D341Med (cell line): ENCODE data around the gene DNAAF8.
A peak's percentile ranks its signal among the peaks of the same experiment; 100 is the strongest.

Source experiments
- DNase-seq: peaks from one replicate; pipeline ENCODE4 v3.0.0; 2012; ENCODE audit warnings: low spot score

The DNAAF8 gene

DNA sequence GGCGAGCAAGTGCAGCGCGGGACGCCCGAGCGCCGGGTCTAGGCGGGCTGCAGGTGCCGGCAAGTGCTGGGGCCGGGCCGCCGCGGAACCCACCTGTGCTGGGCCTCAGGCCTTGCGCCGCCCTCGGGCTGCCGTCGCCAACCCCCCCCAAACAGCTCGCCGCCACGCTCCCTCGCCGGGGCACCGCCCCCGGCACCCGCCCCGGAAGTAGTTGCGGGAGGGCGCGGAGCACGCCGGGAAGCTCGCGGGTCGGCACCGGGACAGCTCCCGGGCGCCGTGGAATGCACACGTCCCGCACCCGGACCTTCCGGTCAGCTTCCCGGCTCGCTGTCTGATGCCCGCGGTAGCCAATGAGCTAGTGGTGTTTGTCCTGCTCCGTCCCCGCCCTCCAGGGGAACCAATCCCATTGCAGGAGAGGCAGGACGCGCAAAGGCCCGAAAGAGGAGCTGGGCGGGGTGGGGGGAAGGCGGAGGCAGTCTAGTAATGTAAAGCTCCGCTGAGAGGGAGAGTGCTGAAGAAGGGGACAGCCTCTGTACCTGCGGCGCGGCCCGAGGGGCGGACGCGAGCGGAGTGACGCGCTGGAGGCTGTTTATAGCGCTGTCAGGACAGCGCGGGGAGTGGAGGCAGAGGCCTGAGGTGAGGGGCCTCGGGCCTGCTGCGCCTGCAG, at the start of gene DNAAF8, which contains the start of gene ANKS3:
DNAAF8 (plus strand) TSS at position 475 of the 667 bp plus-strand sequence. CDS start 1,978 bp downstream, outside the sequence.
ANKS3 (minus strand) TSS at position 209 of the 667 bp plus-strand sequence. CDS start 4,122 bp downstream, outside the sequence.
- peak; percentile 95 for DNase-seq

DNA sequence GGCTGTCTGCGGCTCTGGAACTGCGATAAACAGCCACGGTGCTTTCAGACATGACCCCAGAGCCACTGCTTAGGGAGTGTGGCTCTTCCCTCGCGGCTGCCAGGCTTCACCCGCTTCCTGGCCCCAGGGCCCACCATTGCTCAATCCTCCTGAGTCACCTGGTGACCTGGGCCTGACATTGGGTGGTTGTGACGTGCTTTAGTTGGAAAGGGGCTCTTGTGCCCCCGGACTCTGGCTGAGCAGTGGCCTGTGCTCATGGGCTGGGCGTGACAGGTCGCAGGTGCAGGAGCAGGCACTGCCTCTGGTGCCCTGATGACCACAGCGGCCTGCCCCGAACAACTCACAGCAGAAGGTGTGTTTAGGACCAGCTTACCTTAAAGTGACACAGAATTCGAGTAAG, 49.6 kb upstream of the DNAAF8 start:
- no peak for DNase-seq

DNA sequence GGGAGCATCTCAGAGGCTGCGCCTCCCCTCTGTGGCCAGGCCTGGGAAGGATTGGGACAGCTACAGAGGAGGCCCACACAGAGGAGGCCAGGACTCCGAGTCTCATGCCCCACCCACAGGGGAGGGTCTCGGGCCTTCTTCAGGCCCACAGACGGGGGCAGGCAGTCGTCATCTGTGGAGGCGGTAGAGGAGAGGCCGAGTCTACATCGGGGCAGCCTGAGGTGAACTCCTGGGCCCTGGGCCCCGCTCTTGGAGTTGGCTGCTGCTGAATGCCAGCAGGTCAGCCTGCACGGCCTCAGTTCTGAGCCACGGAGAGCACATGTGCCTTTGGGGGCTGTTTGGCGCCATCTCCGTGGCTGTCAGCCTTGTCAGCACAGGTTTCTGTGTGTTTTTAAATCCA, 49.0 kb upstream of the DNAAF8 start:
- DNase-seq, result no peak

DNA sequence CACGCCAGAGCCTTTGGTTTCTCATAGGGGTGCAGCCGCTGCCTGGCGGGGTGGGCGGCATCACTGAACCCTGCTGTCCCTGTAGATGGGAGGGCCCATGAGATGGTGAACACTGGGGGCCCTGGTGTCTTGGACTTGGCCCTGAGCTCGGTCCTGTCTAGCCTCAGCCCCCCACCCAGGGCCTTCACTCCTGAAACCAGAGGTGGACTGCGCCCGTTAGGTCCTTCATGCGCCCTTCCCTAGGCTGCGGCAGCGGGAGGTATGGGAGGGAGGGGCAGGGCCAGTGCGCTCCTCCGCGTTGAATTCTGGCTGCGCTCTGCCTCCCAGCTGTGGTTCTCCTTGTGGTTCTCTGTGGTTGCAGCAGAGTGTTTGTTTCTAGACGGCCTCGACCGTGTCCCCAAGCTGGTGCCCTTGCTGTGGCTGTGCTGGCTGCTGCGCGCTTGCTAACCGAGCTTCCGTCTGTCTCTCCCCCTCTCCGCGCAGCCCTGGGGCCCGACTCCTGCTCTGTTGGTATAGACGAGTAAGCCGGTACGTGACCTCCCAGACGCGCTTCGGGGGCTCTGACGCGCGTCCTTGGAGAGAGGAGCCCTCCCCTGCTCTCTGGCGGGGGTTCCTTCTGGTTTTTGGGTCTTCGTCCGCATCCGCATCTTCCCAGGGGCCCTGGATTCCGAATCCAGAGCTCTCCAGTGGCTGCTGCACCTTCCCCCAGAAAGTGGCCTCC, 48.4 kb upstream of the DNAAF8 start:
- no peak for DNase-seq

DNA sequence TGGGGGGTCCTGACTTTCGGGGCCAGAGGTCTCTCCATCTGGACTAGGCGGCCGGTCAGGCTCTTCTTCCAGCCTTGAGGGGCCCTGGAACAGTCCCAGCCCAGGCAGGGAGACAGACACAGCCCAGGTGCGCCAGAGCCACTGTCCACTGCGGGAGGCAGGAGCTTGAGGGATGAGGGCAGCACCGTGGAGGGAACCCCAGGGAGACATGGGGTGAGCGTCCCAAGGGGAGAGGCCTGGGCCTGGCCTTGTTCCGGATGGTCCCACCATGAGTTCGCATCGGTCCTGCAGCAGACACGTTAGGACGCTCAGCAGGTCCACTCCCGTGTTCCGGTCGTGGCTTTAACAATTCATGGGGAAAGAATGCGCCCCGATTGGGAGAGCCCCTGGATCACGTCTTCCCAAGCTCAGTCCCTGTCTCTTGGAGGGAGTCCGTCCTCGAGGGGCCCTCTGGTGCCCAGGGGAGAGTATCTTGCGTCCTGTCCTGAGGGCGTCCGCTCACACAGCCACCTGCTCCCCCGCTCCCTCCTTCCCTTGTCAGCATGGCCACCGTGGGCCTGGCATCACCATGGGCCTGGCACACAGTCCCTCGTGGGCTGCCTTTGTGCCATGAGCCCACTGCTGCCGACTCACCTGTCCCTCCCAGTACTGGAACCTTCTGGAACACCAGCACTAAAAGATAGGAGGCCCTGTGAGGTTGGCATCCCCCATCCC, 47.7 kb upstream of the DNAAF8 start:
- no peak for DNase-seq

DNA sequence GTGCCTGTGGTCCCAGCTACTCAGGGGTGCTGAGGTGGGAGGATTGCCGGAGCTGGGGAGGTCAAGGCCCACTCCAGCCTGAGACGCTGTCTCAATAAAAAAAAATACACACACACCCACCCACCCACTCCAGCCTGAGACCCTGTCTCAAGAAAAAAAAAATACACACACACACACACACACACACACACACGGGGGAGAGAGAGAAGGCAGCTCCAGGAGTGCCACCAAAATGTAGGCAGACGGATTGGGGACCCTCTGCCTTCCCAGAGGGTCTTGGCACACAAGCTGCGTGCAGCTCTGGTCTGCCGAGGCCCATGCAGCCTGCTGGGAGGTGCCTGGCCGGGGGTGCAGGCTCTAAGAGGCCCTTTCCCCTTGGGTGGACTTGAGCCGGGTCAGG, 46.9 kb upstream of the DNAAF8 start:
- no peak for DNase-seq

DNA sequence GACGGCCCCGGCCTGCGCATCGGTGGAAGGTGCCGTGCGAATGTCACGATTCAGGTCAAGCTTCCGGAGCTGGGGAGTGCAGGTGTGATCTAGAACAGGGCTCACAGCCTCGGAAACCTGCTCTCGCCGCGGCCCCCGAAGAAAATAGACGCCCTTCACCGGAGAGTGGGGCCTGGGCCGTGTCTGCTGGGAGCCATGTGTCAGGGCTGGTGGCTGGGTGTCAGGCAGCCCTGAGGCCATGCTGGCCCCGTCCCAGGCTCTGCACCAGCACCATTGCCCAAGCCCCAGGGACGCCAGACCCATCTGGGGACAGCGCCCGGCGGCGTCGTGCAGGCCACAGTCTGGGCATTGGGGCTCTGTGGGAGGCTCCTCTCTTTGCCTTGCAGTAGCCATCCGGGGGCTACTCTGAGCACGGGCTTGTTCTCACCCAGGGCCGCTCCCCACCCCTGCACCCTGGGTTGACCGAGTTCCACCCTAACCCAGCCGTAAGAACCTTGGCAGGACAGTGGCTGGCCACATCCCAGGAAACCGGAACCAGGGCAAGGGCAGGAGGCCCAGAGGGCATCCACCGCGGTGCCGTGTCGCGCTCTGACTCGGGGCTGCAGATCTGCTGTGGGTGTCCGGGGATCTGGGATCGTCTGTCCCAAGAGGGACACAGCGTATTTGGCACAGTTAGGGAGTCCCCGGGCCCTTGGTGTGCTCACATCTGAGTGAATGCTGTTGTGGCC, 46.2 kb upstream of the DNAAF8 start:
- no peak for DNase-seq

DNA sequence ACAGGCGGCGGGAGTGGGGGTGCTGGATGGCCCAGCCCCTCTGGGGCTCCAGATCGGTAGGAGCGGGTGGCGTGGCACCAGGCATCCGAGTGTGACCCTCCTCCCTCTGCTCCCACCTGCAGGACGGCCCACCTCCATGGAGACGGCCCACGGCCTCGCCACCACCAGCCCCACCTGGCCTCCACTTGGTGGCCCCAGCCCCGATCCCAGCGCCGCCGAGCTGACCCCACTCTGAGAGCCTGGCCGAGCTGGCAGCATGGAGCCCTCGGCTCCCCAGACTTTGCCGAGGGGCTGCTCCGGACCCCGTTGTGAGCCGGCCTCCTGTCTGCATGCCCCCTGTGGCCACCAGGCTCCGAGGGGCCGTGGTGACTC, 45.7 kb upstream of the DNAAF8 start:
- DNase-seq, result no peak

DNA sequence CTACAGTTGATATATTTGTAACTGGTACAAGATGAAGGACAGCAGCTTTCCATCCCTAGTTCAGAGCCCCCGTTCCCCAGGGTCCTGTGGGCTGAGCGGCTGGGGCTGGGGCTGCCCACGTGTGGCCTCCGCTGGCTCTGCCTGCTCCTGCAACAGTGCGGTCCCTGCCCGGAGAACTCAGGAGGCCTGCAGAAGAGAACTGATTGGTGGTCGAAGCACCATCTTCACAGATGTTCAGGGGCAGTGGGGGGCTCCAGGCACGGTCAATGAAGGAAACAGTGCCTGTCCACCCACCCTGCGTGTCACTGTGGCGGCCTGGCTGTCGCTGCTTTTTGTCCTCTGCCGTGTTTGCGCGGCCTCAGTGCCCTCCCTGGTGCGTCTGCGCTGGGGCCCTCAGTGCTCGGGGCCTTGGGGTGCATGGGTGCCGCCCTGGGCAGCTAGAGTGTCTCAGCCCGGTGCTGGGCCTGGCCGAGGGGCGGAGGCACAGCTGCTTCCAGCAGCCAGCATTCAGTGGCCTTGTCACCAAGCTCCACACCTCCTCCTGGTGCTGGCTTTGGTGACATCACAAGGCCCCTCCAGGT, 45.2 kb upstream of the DNAAF8 start:
- DNase-seq, result no peak

DNA sequence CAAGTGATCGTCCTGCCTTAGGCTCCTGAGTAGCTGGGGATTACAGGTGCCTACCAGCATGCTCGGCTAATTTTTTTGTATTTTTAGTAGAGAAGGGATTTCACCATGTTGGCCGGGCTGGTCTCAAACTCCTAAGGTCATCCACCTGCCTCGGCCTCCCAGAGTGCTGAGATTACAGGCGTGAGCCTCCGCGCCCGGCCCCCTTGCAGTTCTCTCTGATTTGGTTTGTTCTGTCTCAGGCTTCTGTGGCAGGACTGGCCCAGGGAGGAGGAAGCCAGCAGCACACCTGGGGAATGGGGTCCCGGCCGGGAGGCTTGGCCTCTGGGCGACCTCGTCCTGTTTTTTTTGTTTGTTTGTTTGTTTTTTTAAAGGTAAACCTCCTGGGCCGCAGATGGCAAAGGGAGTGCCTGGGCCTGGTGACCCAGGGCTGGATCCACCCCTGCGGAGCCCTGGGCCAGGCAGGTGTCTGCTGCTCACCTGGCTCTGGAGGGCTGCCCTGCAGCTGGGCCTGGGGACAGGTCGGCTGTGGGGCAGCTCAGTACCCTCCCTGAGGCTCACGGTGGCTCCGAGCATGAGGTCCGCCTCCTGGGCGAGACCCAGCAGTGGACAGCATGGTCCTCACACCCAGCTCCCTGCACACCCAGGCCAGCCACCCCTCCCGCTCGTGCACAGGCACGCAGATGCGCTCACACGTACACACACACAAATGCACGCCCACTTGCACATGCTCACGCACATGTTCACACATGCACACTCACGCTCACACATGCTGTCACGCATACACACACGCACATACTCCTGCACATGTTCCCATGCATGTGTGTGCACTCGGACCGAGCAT, 44.3 kb upstream of the DNAAF8 start:
- DNase-seq, result no peak

DNA sequence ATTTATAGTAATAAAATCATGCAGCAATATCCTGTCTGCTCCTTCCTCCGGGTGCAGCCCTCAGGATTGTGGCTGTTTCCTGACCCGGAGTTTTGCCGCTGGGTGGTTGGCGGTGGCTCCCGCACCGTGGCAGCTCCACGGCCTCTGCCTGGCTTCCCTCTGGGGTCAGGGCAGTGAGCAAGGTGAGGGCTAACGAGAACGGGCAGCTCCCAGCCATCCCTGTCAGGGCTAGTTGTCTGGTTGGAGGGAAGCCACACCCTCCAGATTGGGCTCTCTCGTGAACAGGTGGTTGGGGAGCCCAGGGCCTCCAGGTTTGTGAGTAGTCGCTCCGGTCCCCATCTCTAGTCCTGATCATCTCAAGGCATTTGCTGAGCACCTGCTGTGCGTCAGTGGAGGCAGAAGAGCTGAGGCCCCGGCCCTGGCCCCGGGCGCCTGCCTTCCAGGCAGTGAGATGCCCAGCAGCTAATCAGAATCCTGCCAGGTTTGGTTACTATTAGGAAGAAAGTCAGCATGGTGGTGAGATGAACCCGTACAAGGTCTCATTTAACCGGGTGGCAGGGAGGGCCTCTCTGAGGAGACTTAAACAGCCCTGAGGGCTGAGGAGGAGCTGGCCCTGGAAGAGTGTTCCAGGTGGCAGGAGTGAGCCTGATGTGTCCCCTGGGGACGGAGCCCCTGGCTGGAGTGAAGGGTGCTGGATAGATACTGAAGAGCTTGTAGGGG, 43.2 kb upstream of the DNAAF8 start:
- DNase-seq, result no peak

DNA sequence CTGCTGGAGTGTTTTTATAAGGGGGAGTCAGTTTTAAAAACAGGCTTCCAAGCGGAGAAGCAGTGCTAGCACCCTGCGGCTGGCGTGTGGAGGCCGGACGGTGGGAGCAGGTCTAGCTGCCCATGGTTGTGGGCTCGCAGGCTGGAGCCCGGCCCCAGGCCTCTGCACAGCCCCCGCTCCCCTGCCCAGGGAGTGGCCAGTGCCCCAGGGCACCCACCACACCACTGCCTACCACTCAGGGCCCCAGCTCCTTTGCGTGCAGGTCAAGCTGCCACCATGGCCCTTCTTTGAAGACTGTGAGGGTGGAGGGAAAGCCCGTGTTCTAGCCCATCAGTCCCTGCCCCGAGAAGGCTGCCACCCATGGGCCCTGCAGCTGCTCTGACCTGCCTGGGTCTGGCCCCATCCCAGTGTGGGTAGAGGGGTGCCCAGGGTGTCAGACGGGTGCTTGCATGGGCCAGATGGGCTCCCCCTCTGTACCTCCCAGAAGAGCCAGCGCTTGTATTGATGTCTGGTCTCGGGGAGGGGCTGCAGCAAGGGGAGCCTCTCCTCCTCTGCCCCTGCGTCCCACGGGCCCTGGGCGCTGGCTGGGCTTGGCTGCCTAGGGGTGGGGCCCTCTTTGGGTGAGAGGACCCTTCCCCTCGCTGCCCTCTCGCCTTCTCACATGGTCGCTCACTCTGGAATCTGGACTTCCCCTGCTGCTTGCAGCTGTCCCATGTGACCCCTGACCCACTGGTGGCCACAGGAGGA, 42.5 kb upstream of the DNAAF8 start:
- DNase-seq, result no peak

DNA sequence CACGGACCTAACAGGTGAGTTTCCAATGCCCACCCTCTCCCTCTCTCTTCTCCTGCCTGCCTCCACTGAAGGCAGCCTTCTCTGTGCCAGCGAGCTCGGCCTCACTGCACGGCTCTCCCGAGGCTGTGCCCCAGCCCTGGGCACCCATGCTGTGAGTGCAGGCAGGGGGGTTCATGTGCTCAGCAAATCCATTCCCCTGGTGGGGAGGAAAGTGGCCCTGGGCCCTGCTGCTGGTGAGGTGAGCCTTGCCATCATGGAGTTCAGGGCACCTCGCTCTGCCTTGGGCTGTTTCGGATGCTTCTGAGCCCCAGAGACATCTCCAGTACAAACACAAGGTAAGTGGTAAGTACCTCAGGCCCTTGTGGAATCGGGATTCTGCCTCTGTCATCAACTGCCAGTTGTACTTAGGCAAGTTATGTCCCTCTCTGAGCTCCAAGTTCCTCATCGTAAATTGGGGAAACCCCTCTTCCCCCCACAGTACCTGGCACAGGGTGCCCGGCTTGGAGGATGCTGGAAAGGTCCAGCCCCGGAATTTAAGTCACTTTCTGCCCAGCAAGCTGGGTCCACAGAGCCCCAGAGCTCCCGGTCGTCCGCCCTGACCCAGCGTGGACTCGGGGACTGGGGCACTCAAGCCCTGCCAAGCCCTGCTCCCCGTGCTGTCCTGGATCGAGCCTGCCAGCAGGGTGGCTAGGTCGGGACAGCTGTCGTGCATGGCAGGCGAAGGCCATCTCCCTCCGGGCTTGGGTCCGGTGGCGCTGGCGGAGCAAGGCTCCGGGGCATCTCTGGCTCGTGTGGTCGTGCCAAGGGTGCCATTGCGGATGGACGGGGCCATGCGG, 41.7 kb upstream of the DNAAF8 start:
- no peak for DNase-seq

DNA sequence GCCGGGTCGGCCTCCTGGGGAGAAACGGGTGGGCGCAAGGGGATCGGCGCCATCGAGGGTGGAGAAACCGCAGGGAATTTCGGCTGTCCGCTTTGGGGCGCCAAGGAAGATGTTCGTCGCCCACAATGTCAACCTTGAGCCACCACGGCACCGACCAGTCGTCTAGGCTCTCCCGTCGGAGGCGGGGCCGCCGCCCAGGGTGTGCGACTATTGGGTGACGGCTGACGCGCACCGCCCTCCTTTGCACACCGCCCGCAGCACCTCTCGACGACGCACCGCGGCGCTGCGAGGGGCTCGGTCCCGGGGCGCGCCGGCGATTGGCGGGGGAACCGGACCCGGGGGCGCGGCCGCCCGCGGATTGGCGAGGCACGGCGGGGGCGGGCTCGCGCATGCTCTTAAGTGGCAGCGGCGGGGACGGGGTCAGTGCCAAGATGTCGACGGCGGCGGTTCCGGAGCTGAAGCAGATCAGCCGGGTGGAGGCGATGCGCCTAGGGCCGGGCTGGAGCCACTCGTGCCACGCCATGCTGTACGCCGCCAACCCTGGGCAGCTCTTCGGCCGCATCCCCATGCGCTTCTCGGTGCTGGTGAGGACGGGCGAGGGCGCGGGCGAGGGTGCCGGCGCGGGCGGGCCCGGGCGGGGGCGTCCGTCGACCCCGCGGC, 40.9 kb upstream of the DNAAF8 start, which contains the start of gene NUDT16L1:
NUDT16L1 (plus strand) TSS at position 267 of the 660 bp plus-strand sequence; CDS start at position 432, 165 bp downstream.
- peak; percentile 99 for DNase-seq

DNA sequence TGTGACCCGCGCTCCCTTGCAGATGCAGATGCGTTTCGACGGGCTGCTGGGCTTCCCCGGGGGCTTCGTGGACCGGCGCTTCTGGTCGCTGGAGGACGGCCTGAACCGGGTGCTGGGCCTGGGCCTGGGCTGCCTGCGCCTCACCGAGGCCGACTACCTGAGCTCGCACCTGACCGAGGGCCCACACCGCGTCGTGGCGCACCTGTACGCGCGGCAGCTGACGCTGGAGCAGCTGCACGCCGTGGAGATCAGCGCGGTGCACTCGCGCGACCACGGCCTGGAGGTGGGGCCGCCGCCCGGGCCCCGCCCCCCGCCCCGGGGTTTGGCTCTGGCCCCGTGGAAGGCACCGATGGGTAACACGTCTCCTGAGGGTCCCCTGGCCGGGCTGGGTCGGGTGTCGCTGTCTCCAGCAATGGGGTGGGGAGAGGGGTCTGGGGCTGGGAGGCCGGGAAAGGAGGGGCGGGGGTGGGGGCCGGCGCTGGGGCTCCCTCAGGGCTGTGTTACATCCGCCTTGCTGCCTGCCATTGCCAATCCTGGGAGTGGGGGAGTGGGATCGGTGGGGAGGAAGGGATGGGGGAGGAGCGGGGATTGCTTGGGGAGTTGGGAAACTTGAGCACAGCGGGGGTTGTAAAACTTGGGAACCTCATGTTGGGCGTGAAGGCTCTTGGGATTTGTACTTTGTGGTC, 40.2 kb upstream of the DNAAF8 start:
- DNase-seq, result peak; percentile 78

DNA sequence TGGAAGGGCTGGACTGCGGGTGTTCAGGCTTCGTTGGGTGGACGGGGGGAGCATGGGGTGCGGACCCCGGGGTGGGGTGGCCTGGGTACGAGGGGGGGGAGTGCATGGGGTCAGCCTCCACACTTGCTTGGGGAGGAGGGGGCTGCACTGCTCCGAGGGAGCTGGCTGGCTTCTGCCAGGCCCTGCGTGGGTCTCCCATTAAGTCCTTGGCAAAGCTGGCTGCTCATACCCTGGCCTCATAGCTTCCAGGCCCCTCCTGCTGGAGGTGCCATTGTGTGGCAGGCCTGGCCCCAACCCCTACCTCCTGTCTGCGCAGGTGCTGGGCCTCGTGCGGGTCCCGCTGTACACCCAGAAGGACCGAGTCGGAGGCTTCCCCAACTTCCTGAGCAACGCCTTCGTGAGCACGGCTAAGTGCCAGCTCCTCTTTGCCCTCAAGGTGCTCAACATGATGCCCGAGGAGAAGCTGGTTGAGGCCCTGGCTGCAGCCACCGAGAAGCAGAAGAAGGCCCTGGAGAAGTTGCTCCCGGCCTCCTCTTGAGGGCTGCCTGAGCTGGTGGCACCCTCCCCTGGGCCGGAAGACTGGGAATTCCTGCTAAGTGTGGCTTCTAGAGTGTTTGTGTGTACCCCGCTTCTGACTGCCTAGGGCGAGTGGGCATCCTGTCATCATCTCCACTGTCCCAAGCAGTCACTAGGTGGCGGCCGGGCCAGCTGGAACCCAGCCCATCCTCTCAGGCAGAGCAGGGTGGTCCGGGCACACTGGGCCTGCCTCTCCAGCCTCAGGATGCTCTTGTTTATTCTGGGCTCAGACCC, 39.5 kb upstream of the DNAAF8 start:
- DNase-seq, result no peak
